SK-N-MC (cell line): ENCODE data around the gene IZUMO4.

Source experiments
- DNase-seq: peaks from one replicate; pipeline ENCODE4 v3.0.0-alpha.2; 2011; ENCODE audit warnings: low read depth, low spot score
- H3K27ac ChIP-seq: fragments of 200-600 bp; sonication (generic); 2 replicates; pipeline ENCODE4 v1.5.1; 2016; ENCODE audit warnings: mixed run types
- H3K36me3 ChIP-seq: fragments of 200-600 bp; sonication (generic); 2 replicates; pipeline ENCODE4 v1.6.1; 2017; ENCODE audit warnings: antibody characterized with exemption, low read length, mixed read lengths; ENCODE audit not compliant: insufficient read depth
- H3K4me3 ChIP-seq: fragments of 200-600 bp; sonication (generic); 2 replicates; pipeline ENCODE4 v1.5.1; 2016
- H3K9ac ChIP-seq: fragments of 200-600 bp; sonication (generic); 2 replicates; pipeline ENCODE4 v1.8.0; 2017; ENCODE audit warnings: mixed run types, mixed read lengths; ENCODE audit not compliant: insufficient read length
- H3K9me3 ChIP-seq: fragments of 200-600 bp; sonication (generic); 2 replicates; pipeline ENCODE4 v1.6.1; 2017; ENCODE audit warnings: low read depth, mild to moderate bottlenecking, antibody characterized with exemption, low read length, moderate library complexity, mixed read lengths
- EZH2 ChIP-seq: fragments of 200-600 bp; sonication (generic); IDR thresholded peaks from one replicate; pipeline ENCODE4 v1.6.1; 2017; ENCODE audit warnings: antibody characterized with exemption
- FOXP2 ChIP-seq: optimal IDR thresholded peaks from 2 replicates; pipeline ENCODE3; 2011; ENCODE audit warnings: mild to moderate bottlenecking, moderate library complexity; ENCODE audit not compliant: insufficient read depth; ENCODE audit errors: extremely low read length, control extremely low read depth
- POLR2AphosphoS5 ChIP-seq: IDR thresholded peaks from 2 replicates; pipeline ENCODE4 v1.6.1; 2012; ENCODE audit warnings: mild to moderate bottlenecking, low read depth, low read length, borderline replicate concordance

The IZUMO4 gene

GRCh38 chr19:2138061-2138728 is 41.5 kb downstream of the IZUMO4 start:
- no peak overlapping the region for H3K9ac ChIP-seq
- no peaks in the 10 kb centered on the region for H3K9me3 ChIP-seq
- peak overlapping the region; percentile 42; the same call in 1 of the 2 replicates for H3K27ac ChIP-seq
- peaks cover 13% of the 10 kb centered on the region for H3K36me3 ChIP-seq
- no peak for TF ChIP-seq EZH2
- no peak for TF ChIP-seq POLR2AphosphoS5
- TF ChIP-seq FOXP2 = no peak
- H3K4me3 ChIP-seq = no peak overlapping the region
- DNase-seq = no peak

GRCh38 chr19:2139385-2140137 is 42.8 kb downstream of the IZUMO4 start:
- no peaks in the 10 kb centered on the region for H3K9me3 ChIP-seq
- H3K27ac ChIP-seq = no peak overlapping the region
- H3K9ac ChIP-seq = no peak overlapping the region
- DNase-seq = no peak
- H3K4me3 ChIP-seq = no peak overlapping the region
- H3K36me3 ChIP-seq = peaks cover 13% of the 10 kb centered on the region
- TF ChIP-seq FOXP2 (no peak), EZH2 (no peak), POLR2AphosphoS5 (no peak)

GRCh38 chr19:2140138-2140569 is 43.4 kb downstream of the IZUMO4 start:
- peaks cover 13% of the 10 kb centered on the region for H3K36me3 ChIP-seq
- no peak for DNase-seq

GRCh38 chr19:2142173-2142829 is 45.6 kb downstream of the IZUMO4 start:
- peaks cover 7% of the 10 kb centered on the region; the same call in 1 of the 2 replicates for H3K36me3 ChIP-seq
- H3K9ac ChIP-seq = no peak overlapping the region
- H3K4me3 ChIP-seq = no peak overlapping the region
- no peak for TF ChIP-seq EZH2
- no peak for TF ChIP-seq POLR2AphosphoS5
- no peaks in the 10 kb centered on the region for H3K9me3 ChIP-seq
- H3K27ac ChIP-seq = no peak overlapping the region
- no peak for DNase-seq

More at GRCh38 chr19:2140138-2140569, 43.4 kb downstream of the IZUMO4 start:
- no peak for TF ChIP-seq EZH2
- TF ChIP-seq POLR2AphosphoS5 = no peak
- TF ChIP-seq FOXP2 = no peak
- H3K9ac ChIP-seq = no peak overlapping the region
- no peaks in the 10 kb centered on the region for H3K9me3 ChIP-seq
- H3K27ac ChIP-seq = no peak overlapping the region
- H3K4me3 ChIP-seq = no peak overlapping the region

- Histone ChIP-seq H3K27ac (no peak overlapping the region), H3K4me3 (no peak overlapping the region), H3K36me3 (no peaks in the 10 kb centered on the region; the same call in 1 of the 2 replicates), H3K9ac (no peak overlapping the region), H3K9me3 (no peaks in the 10 kb centered on the region)
- no peak for TF ChIP-seq POLR2AphosphoS5
- TF ChIP-seq EZH2 = no peak
- no peak for TF ChIP-seq FOXP2
- DNase-seq = no peak
Observed at GRCh38 chr19:2144190-2144589, 47.5 kb downstream of the IZUMO4 start.

GRCh38 chr19:2145831-2146241 is 49.1 kb downstream of the IZUMO4 start:
- Histone ChIP-seq H3K9ac (no peak overlapping the region), H3K4me3 (no peak overlapping the region), H3K9me3 (no peaks in the 10 kb centered on the region), H3K36me3 (peaks cover 5% of the 10 kb centered on the region), H3K27ac (no peak overlapping the region)
- DNase-seq = no peak
- TF ChIP-seq POLR2AphosphoS5 (no peak), FOXP2 (no peak), EZH2 (no peak)

- no peak overlapping the region for H3K4me3 ChIP-seq
- no peak for TF ChIP-seq POLR2AphosphoS5
- no peak for TF ChIP-seq EZH2
- TF ChIP-seq FOXP2 = no peak
- H3K36me3 ChIP-seq = peaks cover 5% of the 10 kb centered on the region
- H3K9me3 ChIP-seq = no peaks in the 10 kb centered on the region
- no peak overlapping the region for H3K9ac ChIP-seq
- no peak overlapping the region for H3K27ac ChIP-seq
- DNase-seq = no peak
Observed at GRCh38 chr19:2148482-2149135, 51.9 kb downstream of the IZUMO4 start.
